Thymus (tissue), 11 donors: Measurements from ENCODE around the gene CXCR2. TPM values are rescaled to one million over a fixed set of nuclear protein-coding genes. Genes with fewer than 3 reads are reported as not detected.
"Not testable (repeated sequence)": the region's sequence is repeated elsewhere in the genome, so short reads cannot be mapped to it uniquely, and the experiment has no call there.

ENCODE experiments used
- DNase-seq, 9 donors: peaks; one replicate each; pipeline ENCODE4 v3.0.0-alpha.2; 2013; ENCODE audit warnings: low spot score in 9 of 9, low read depth in 6 of 9, missing footprints in 1 of 9
- H3K27ac ChIP-seq, 2 donors: one replicate each; pipeline ENCODE4 v1.5.1; 2013; ENCODE audit warnings: control low read depth in 1 of 2, low read depth in 1 of 2, low read length in 1 of 2, mild to moderate bottlenecking in 1 of 2, moderate library complexity in 1 of 2
- H3K27me3 ChIP-seq, 2 donors: one replicate each; pipeline ENCODE4 v1.5.1; 2013; ENCODE audit warnings: low read length in 1 of 2; ENCODE audit not compliant: control insufficient read depth in 2 of 2, insufficient read depth in 1 of 2
- H3K36me3 ChIP-seq, 2 donors: one replicate each; pipeline ENCODE4 v1.5.1; 2013; ENCODE audit warnings: low read length in 1 of 2, mild to moderate bottlenecking in 1 of 2, moderate library complexity in 1 of 2; ENCODE audit not compliant: control insufficient read depth in 2 of 2, insufficient read depth in 2 of 2
- H3K4me1 ChIP-seq, 2 donors: one replicate each; pipeline ENCODE4 v1.5.1; 2013; ENCODE audit warnings: low read length in 2 of 2; ENCODE audit not compliant: control insufficient read depth in 2 of 2, insufficient read depth in 2 of 2
- H3K4me3 ChIP-seq, 2 donors: one replicate each; pipeline ENCODE4 v1.5.1; 2013; ENCODE audit warnings: low read length in 2 of 2, control low read depth in 1 of 2, mild to moderate bottlenecking in 1 of 2
- H3K9me3 ChIP-seq, 2 donors: one replicate each; pipeline ENCODE4 v1.5.1; 2013; ENCODE audit warnings: low read length in 1 of 2, mild to moderate bottlenecking in 1 of 2; ENCODE audit not compliant: control insufficient read depth in 2 of 2, insufficient read depth in 1 of 2
- WGBS: extraction: QIAGEN DNeasy Blood & Tissue Kit; methylation state at CpG from one replicate; pipeline ENCODE4 v1.1.7; 2013; 5-methylcytosine and 5-hydroxymethylcytosine counted together
- polyA plus RNA-seq: library from polyadenylated mRNA; stranded (reverse); fragments of 200-250 nt; gene quantifications from one replicate; pipeline ENCODE4 v1.2.3, GENCODE V29; 2013
- total RNA-seq: library from RNA; stranded (reverse); fragments of 120-200 nt; gene quantifications from one replicate; pipeline ENCODE4 v1.2.4, GENCODE V29; 2013
- donor health status: healthy.

CXCR2 gene
- total and polyA plus RNA-seq, 2 donors, result 0.38 to 0.57 TPM

- no peak for DNase-seq
- WGBS, result 87% methylated on average over 8 of the region's 8 CpGs
- H3K9me3 ChIP-seq, result no peaks in the 10 kb centered on the region
- no peak overlapping the region for H3K27ac ChIP-seq
- no peak overlapping the region for H3K4me3 ChIP-seq
- H3K4me1 ChIP-seq, result no peaks in the 10 kb centered on the region
- no peaks in the 10 kb centered on the region for H3K36me3 ChIP-seq
- no peaks in the 10 kb centered on the region for H3K27me3 ChIP-seq
Measured at GRCh38 chr2:218089259-218089658, 36.6 kb upstream of the CXCR2 start.

DNA sequence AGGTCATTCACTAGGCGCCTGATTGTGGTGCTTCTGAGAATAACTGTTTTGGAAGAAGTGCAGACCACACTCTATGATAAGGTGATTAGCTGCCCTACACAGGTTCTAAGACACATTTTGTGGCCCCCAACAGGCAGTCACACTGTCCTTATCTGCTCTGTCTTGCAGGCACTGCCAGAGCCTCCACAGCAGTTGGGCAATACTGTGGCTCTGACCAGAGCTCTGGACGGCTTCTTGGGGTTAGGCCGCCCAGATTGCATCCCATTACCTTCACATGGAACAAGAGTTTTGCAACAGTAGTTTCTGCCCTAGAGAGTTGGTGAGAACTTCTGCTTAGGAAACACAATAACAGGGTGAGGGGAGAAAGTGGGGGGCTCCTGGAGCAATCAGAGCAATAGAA lies 34.1 kb upstream of the CXCR2 start:
- H3K36me3 ChIP-seq, result no peaks in the 10 kb centered on the region
- no peak for DNase-seq
- WGBS, result 95% methylated on average over 3 of the region's 3 CpGs
- H3K4me1 ChIP-seq, result no peaks in the 10 kb centered on the region
- no peak overlapping the region for H3K4me3 ChIP-seq
- H3K27me3 ChIP-seq, result no peaks in the 10 kb centered on the region
- H3K9me3 ChIP-seq, result no peaks in the 10 kb centered on the region
- no peak overlapping the region for H3K27ac ChIP-seq

DNA sequence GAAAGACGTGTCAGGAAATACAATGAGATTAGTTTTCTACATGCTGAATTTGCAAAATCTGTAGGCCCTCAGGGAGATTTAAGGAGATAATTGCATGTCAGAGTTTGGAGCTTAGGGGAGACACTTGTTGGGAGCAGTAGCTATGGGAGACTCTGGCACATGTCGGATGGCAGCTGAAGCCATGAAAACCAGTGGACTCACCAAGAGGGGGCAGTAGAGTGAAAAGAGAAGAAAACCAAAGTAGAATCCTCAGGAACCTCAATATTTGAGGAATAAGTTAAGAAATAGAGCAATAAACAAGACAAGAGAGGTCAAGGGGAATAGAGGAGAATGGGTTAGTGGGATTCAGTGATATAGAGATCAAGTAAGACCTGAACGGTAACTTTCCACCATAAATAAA lies 31.9 kb upstream of the CXCR2 start:
- Histone ChIP-seq H3K27me3 (no peaks in the 10 kb centered on the region), H3K27ac (no peak overlapping the region), H3K4me3 (no peak overlapping the region), H3K36me3 (no peaks in the 10 kb centered on the region), H3K4me1 (no peaks in the 10 kb centered on the region), H3K9me3 (no peaks in the 10 kb centered on the region)
- WGBS, result 98% methylated on average over 3 of the region's 3 CpGs
- no peak for DNase-seq

DNA sequence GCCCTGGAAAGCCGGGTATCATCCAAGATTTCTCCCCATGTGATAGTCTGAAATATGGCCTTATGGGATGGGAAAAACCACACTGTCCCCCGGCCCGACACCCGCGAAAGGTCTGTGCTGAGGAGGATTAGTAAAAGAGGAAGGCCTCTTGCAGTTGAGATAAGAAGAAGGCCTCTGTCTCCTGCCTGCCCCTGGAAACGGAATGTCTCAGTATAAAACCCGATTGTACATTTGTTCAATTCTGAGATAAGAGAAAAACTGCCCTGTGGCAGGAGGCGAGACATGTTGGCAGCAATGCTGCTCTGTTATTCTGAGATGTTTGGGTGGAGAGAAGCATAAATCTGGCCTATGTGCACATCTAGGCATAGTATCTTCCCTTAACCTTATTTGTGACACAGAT lies 30.0 kb upstream of the CXCR2 start:
- no peaks in the 10 kb centered on the region for H3K4me1 ChIP-seq
- no peak for DNase-seq
- H3K4me3 ChIP-seq, result no peak overlapping the region
- WGBS, result 58% methylated on average over 8 of the region's 8 CpGs
- no peaks in the 10 kb centered on the region for H3K9me3 ChIP-seq
- H3K27ac ChIP-seq, result no peak overlapping the region
- no peaks in the 10 kb centered on the region for H3K27me3 ChIP-seq
- H3K36me3 ChIP-seq, result no peaks in the 10 kb centered on the region

GRCh38 chr2:218097975-218098374 lies 27.9 kb upstream of the CXCR2 start:
- DNase-seq, result no peak
- Histone ChIP-seq H3K27ac (no peak overlapping the region), H3K4me1 (no peaks in the 10 kb centered on the region), H3K9me3 (no peaks in the 10 kb centered on the region), H3K4me3 (no peak overlapping the region), H3K27me3 (no peaks in the 10 kb centered on the region), H3K36me3 (no peaks in the 10 kb centered on the region)
- WGBS, result 85% methylated on average over 3 of the region's 3 CpGs

DNA sequence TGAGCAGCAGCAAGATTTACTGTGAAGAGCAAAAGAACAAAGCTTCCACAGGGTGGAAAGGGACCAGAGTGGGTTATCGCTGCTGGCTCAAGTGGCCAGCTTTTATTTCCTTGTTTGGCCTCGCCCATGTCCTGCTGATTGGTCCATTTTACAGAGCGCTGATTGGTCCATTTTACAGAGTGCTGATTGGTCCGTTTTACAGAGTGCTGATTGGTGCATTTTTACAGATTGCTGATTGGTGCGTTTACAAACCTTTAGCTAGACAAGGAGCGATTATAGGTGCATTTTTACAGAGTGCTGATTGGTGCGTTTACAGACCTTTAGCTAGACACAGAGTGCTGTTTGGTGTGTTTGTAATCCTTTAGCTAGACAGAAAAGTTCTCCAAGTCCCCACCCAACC lies 17.0 kb upstream of the CXCR2 start:
- H3K27me3 ChIP-seq, H3K36me3 ChIP-seq, H3K9me3 ChIP-seq, DNase-seq, H3K27ac ChIP-seq, H3K4me1 ChIP-seq, H3K4me3 ChIP-seq: not testable (repeated sequence)
- WGBS, result 89% methylated on average over 7 of the region's 7 CpGs

DNA sequence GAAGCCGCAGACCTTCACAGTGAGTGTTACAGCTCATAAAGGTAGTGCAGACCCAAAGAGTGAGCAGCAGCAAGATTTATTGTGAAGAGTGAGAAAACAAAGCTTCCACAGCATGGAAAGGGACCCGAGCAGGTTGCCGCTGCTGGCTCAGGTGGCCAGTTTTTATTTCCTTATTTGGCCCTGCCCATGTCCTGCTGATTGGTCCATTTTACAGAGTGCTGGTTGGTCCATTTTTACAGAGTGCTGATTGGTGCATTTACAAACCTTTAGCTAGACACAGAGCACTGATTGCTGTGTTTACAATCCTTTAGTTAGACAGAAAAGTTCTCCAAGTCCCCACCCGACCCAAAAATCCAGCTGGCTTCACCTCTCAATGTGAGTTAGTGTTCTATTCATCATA lies 4.0 kb upstream of the CXCR2 start:
- not testable (repeated sequence) for H3K27ac ChIP-seq, DNase-seq, H3K4me1 ChIP-seq, H3K9me3 ChIP-seq, H3K27me3 ChIP-seq, H3K36me3 ChIP-seq, H3K4me3 ChIP-seq
- 98% methylated on average over 4 of the region's 4 CpGs for WGBS

- not testable (repeated sequence) for H3K27me3 ChIP-seq, H3K9me3 ChIP-seq, H3K4me3 ChIP-seq, DNase-seq, H3K36me3 ChIP-seq, H3K27ac ChIP-seq, H3K4me1 ChIP-seq
Measured at GRCh38 chr2:218122286-218122685, 3.5 kb upstream of the CXCR2 start.

DNA sequence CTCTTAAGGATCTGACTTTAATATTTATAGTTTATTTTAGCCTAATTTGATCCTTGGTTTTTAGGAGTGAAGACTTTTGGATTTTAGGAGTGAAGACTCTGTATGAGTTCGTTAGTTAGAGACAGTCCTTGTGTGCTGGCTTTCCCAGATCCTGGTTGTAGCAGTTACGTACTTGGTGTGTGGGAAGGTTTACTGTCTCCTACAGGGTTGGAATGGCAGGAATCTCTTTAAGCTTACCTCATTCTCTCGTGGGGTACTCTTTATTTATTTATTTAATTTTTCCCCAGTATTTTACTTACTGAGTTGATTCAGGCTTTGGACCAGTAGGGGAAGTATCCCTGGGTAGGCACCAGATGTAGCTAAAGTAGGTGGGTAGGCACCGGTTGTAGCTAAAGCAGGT lies 1.8 kb upstream of the CXCR2 start:
- Histone ChIP-seq H3K9me3 (no peaks in the 10 kb centered on the region), H3K27me3 (no peaks in the 10 kb centered on the region), H3K4me3 (no peak overlapping the region), H3K36me3 (no peaks in the 10 kb centered on the region), H3K4me1 (peaks cover 0 to 9% of the 10 kb centered on the region in 2 donors), H3K27ac (no peak overlapping the region)
- WGBS, result 95% methylated on average over 4 of the region's 4 CpGs
- DNase-seq, result no peak

DNA sequence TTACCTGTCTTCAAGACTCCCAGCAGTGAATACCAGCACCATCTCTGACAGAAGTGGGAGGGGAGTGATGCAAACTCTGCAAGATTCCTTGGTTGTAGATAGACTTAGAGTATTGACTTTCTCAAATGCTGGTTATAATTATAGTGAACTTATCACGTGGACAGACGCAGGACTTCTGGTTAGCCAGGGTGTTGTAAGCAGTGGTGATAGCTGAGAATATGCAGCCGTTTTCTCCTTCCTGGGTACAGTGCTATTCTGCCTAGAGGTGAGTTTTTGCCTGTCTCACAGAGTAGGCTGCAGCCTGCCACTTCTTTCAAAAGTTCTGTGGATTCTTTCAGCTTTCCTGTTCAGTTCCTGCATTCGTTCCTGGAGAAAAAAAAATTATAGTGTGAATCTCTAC lies 733 bp upstream of the CXCR2 start:
- 72% methylated on average over 4 of the region's 4 CpGs for WGBS
- no peak for DNase-seq
- no peaks in the 10 kb centered on the region for H3K9me3 ChIP-seq
- H3K27ac ChIP-seq, result no peak overlapping the region
- H3K27me3 ChIP-seq, result no peaks in the 10 kb centered on the region
- H3K4me1 ChIP-seq, result peaks cover 0 to 9% of the 10 kb centered on the region in 2 donors
- H3K36me3 ChIP-seq, result no peaks in the 10 kb centered on the region
- no peak overlapping the region for H3K4me3 ChIP-seq
